GM21423 (cell line): ENCODE measurements around the gene HMCES.
"Not testable (repeated sequence)": the region's sequence is repeated elsewhere in the genome, so short reads cannot be mapped to it uniquely, and the experiment has no call there.

ENCODE experiments used
- ATAC-seq: cut with Tn5 transposase; IDR thresholded peaks from one replicate; pipeline ENCODE4 v1.9.1; 2021; ENCODE audit warnings: mild to moderate bottlenecking, moderate library complexity; ENCODE audit not compliant: unreplicated experiment

The HMCES gene

DNA sequence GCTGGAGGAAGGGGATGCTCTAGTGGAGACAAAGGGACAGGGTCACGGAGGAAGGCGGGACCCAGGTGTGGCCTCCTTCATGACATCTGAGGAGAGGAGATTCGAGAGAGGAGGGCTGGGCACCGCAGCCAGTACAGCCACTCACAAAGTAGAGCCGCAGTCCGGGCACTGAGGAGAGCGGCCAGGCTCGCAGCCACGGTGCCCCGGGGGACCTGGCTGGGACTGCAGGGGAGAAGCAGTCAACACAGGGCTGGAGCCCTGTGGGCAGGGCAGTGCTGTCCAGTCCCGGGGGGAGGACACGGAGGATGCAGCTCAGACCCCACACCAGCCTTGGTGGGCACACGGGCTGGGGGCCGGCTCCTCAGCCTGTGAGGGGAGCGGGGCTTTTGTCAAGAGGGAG, 40.3 kb downstream of the HMCES start:
- no peak for ATAC-seq

DNA sequence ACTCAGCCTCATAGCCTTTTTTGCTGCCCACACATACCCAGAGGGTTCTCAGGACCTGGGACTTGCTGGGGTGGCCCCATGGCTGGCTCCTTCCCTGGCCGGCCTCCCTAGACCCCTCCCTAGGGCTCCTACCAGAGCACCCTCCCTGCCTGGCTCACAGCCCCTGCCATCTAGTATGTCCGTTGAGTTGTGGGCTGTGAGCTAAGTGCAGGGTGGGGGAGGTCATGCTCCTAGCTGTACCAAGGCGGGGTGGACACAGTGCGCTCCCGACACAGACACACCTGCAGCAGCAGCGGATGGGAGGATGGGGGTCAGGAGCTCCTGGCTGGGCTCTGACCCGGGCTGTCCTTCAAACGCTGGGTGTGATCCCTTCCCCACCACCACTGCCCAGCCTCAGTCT, 41.6 kb downstream of the HMCES start:
- ATAC-seq: no peak

DNA sequence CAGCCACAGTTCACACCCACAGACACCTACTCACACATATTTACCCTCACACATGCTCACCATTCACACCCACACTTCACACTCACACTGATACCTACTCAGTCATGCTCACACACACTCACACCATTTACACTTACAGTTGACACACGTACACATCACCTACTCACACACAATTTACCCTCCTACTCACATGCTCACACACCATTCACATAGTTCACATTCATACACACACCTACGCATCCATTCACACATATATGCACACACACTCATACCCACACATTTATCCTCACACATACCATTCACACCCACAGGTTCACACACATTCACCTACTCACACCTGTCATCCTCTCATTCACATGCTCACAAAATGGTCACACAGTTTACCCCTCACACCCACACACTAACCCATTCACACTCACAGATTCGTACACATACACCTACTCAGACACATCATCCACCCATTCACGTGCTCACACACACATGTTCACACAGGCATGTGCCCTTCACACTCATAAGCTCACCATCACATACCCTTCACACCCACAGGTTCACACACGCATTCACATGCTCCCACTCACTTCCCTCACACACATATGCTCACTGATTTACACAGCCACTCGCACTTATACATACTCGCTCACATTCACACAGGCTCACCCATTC, 42.3 kb downstream of the HMCES start:
- no peak for ATAC-seq

DNA sequence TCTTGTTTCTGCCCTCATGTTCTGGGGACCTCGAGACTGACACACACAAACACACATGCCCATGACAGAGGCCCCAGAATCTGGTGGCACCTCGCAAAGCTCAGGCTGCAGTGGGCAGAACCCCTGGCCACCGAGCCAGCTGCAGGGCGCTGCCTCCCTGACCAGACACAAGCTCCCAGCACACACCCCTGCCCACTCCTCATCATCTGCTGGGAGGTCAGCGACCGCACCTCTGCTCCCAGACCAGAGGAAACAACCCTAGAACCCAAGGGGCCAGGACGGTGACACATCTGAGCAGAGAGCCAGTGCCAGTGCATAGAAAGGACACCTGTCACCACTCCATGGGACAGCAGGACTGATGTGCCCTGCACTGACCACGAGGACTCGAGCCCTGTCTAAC, 43.2 kb downstream of the HMCES start:
- ATAC-seq: no peak

DNA sequence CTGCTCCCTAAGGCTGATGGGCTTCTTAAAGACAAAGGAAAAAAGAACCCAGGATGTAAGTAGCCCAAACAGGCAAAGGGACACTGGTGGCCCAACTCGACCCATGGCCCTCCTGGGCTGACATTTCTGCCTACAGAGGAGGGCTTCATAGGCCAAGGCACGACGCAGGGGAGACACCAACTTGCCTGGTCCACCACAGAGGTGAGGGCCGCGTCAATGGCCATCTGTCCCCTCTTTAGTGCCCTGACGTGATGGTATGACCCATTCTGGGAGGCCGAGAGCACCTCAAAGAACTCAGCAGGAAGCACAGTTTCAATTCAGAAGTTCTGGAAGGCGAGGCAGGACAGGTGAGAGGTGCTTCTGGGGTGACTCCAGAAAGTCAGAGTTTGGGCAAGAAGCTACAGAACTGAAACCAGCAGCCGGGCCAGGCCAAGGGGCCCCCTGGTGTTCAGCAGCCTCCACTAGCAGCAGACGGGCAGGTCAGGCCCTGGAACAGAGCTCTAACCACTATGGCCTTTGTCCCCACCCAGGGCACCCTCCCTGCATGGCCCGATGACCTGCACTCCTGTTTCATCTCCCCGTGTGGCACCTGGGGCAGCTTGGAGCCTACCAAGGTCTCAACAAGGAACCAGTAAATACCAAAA, 45.1 kb downstream of the HMCES start:
- no peak for ATAC-seq

DNA sequence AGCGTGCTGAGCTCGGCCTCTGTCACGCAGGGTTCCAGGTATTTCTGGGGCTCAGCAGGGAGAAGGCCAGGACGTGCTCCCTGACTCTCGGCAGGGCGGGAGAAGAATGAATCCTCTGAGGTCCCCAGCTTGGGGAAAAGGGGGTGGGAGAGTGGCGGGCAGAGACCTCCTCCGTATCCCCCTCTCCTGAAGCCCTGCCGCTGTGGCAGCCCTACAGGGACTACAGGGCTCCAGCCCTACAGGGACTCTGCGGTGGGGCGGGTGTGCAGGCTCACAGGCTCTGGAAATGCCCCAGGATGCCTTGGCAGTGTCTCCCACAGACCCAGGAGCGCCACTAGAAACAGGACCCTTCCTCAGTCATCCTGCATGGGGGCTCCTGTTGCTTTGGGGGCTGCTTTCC, 46.2 kb downstream of the HMCES start:
- no peak for ATAC-seq

DNA sequence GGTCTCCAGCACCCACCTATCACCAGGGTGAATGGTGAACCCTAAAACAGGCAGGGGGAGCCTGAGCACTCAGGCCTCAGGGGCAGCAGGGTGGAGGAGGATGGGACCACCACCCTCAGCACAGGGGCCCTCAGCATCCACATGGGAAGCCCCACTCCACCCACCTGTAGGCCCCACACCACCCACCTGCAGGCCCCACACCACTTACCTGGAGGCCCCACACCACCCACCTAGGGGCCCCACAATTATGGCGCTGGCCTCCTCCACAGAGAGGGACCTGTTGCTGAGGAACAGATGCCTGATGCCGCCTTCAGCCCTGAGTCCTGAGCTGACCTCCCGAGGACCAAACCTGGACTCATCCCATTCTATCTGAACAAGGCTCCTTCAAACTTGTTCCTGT, 46.7 kb downstream of the HMCES start:
- no peak for ATAC-seq

DNA sequence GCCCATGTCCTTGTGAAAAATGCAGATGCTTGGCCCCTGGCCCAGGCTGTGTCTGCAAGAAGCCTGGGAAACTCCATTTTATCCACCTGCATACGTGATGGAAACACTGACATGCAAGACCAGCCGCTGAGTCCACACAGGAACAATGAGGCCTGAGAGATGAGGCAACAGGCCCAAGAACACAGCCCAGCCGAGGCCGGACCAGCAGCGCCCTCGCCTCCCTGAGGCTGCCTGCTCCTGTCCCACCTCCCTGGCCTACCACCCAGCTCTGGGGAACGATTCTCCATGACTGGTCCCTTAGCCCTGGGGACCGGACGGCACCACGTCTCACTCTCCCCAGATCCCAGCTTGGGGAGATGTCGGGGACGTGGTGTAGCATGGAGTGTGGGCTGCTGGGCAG, 47.5 kb downstream of the HMCES start:
- no peak for ATAC-seq

DNA sequence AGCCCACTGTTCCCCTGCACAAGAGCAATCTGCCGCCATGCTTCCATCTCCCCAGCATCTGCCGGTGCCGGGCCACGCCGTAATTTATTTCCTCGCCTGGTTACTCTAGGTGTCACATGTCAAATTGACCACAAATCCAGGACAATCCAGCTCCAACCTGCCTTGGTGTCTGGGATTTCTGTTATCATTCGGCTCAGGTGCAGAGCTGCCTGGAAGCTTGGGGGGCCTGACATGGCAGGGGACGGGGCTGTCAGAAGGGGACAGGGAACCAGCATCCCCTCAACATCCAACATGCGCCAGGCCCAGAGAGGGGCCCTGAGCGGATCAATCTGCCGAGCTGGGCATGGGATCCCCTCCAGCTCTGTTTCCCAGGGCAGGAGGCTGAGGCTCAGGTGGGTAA, 47.9 kb downstream of the HMCES start:
- no peak for ATAC-seq

DNA sequence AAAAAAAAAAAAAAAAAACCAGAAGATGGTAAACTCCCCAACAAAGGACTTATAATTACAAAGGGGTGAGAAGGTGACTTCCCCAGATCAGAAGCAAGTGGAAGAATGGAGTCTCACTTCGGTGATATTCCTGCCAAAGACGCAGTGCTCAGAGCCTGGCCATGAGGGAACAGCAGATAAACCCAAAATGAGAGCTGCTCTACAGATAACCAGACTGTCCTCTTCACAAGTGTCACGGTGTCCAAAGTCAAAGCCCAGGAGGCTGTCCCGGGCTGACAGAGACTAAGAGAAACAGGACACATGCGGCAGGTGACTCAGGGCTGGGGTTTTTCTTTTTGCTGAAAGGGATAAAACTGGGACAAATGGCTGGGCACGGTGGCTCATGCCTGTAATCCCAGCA, 48.8 kb downstream of the HMCES start:
- no peak for ATAC-seq

DNA sequence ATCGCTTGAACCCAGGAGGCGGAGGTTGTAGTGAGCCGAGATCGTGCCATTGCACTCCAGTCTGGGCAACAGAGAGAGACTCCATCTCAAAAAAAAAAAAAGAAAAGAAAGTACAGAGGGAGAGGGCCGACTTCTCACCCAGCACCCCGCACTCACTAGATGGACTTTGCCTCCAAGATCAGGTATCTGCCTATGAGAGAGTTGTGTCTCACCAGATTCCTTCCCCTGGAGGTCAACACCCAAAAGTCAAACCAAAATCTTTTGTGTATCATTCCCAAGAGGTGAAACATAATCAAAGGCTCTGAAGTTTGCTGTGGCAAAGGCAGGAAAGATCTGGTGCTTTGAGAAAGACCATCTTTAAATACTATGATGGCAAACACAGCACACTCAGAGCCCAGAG, 51.2 kb downstream of the HMCES start:
- ATAC-seq: no peak

DNA sequence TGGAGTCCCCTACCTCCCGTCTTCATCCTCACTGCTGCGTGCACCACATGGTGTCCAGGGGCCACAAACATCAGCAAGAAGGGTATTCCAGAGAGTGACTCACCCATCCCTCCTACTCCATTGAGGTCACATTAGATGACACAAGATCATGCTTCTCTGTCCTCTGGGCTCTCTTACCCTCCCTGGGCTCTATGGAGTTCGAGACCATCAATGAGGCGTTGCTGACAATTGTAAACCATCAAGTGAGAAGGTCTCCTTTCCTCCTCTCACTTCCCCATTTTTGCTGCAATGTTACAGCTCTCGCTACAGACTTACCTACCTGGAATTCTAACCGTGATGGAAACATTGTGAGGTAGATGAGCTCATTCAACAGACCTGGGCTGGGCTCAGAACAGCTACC, 51.7 kb downstream of the HMCES start:
- ATAC-seq: no peak

DNA sequence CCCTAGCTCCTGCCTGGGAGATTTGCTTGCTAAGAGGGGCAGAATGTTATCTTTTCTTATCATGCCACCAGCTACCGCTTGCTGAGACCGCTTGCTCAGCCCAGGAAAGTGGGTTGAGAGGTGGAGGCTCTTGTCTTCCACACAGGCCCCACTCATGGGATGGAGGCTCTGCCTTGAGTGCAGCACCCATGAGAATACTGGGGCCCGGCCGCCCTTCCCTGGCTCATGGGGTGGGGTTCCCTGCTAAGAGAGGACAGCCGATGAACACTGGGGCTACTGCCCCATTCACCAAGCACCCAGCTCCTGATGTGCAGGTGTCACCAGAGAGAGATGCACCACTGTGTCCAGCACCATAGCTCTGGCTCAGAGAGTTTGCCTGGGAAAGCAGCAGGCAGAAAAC, 55.2 kb downstream of the HMCES start:
- ATAC-seq: no peak

DNA sequence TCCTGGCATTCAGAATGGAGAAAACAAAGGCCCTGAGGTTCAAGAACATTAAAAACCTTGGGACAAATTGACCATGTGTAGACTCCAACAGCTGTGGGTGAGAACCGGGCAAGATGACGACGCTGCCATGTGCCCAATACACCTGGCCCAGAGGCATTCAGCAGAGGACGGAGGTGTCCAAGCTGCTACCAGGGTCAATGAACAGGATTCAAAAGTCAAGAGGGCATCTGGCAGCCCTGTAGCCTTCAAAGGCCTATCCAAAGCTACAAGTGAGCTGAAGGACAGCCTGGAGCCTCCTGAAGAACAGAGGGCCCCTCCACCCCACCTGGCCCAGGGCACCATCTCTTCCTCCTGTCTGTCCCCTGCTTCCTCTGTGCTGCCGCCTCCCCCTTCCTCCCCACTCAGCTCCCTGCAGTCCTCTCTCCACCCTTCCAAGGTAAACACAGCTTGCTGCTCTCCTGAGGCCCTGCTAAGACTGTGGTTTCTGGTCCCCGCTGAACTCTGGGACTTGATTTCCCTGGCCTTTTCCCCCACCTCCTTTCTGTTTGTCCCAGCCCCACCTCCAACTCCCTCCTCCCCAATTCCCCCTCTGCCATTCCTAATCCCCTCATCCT, 57.5 kb downstream of the HMCES start:
- ATAC-seq: no peak

DNA sequence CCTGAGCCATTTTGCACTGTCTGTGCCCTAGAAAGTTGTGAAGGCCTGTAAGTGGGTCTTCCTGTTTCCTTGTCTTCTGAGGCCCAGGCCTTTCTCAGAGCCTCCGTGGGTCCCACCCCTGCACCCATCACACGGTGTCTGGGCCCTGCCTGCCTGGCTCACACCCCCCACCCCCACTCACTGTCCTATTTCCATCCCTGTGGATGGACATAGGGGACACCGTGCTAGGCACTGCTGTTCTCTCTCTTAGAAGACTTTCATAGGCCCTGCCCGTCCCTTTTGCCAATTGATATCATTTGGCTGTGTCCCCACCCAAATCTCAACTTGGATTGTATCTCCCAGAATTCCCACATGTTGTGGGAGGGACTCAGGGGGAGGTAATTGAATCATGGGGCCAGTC, 59.0 kb downstream of the HMCES start:
- not testable (repeated sequence) for ATAC-seq

DNA sequence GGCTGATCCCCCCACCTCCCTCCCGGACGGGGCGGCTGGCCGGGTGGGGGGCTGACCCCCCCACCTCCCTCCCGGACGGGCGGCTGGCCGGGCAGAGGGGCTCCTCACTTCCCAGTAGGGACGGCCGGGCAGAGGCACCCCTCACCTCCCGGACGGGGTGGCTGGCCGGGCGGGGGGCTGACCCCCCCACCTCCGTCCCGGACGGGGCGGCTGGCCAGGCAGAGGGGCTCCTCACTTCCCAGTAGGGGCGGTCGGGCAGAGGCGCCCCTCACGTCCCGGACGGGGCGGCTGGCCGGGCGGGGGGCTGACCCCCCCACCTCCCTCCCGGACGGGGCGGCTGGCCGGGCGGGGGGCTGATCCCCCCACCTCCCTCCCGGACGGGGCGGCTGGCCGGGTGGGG, 60.5 kb downstream of the HMCES start:
- ATAC-seq: not testable (repeated sequence)

DNA sequence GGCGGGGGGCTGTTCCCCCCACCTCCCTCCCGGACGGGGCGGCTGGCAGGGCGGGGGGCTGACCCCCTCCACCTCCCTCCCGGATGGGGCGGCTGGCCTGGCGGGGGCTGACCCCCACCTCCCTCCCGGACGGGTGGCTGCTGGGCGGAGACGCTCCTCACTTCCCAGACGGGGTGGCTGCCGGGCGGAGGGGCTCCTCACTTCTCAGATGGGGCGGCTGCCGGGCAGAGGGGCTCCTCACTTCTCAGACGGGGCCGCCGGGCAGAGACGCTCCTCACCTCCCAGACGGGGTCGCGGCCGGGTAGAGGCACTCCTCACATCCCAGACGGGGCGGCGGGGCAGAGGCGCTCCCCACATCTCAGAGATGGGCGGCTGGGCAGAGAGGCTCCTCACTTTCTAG, 61.2 kb downstream of the HMCES start:
- not testable (repeated sequence) for ATAC-seq

DNA sequence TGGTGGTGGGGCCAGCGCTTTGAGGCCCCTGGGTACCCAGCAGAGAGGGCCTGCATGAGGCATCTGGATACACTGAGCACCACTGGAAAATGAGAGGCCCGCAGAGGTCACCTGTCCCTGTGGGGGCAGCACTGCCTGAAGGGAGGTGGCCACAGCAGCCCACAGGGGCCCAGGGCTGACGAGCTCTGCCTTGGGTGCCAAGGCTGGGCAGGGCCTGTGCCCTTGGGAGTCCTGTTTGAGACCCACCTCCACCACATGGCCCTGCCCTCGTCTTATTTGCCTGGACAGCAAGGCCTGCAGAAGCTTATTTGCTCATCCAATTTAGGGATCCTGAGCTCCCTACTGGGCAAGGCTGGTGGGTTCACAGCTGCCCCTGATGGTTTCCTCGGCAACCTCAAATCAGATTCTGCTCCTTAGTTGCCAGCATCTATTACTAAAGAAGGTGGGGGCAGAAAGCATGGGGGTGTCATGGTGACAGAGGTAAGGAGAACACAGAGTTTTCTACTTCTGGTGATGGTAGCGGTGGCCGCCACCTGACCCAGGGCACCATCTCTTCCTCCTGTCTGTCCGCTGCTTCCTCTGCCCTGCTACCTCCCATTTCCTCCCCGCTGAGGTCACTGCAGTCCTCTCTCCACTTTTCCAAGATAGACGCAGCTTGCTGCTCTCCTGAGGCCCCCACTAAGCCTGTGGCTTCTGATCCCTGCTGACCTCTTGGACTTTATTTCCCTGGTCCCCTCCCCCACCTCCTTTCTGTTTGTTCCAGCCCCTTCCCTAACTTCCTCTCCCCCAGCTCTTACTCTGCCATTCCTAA, 62.9 kb downstream of the HMCES start:
- ATAC-seq: no peak

DNA sequence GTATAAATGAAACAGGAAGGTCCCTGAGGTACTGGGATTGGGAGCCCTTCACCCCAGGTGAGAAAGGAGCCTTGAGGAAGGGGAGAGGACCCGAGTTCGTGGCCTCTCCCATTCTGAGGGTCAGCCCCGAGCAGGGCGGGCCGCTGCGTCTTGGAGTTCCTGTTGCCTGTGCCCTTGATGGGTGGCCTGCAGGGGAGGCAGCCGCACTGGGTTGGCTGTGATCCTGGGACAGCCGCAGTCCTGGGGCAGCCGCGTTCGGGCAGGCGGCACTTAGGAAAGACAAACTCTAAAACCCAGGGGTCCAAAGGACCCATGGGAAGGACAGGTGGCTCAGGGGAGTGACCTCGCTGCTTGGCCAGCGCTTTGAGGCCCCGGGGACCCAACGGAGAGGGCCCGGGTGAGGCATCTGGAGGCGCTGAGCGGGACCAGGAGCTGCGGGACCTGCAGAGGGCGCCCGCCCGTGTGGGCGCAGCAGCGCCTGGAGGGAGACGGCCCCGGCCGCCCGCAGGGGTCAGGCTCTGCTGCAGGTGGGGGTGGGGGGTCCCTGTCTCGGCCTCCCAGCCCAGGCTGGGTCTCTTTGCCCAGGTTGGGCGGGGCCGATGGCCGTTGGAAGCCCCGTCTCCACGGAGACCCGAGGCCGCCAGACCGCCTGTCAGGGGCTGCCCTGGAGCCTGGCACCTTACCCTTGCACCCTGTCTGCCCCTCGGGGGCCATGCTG, 65.1 kb downstream of the HMCES start:
- no peak for ATAC-seq

DNA sequence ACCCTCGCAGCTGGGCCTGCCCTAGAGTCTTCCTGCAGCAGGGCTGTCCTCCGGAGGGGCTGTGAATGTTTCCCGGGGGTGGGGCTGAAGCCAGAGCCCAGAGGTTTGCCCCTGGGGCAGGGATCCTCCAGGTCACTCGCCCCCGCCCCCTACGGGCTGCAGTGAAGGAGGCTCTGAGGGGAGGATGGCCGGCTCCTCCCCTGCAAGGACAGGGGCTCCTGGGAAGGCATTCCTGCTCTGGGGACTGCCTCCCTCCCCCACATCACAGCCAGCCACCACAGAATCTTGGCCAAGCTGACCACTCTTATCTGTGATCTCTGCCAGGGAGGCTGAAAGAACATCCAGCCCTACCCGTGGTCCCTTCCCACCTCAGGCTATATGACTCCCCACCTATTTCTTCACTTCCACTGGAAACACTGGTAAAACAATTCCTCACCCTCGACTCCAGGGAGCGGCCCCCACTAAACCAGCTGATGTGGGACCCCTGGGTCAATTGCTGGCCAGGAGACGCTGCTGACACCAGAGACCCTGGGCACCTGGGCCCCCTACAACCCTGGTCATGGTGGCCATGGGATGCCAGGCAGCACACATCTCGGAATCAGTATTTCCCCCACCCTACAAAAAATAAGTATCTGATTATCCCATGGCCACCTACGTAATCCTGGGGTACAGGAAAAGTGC, 66.0 kb downstream of the HMCES start:
- ATAC-seq: no peak

DNA sequence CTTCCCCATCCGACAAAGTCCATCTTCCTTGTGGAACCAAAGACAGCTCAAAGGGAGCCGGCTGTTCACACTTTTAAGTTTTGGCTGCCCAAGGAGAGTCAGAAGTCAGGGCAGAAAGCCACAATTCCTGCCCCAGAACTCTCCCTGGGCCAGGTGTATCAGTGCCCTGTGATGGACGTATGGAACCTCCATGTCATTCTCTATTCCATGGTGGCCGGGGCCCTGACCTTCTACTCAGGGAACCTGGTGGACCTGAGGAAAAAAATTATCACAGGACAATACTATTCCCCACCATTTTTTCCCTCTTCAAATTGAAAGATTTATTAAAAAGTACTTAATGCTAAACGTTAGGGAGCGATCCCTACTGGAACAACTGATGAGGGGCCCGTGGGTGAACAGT, 66.6 kb downstream of the HMCES start:
- ATAC-seq: no peak
